Stimulated activated CD4-positive, alpha-beta T cell treated with anti-CD3 and anti-CD28 coated beads, Interleukin-2, amount 100 ng/mL, for 24 hours (primary cell): Measurements from ENCODE around the gene IP6K3.
A peak's percentile ranks its signal among the peaks of the same experiment; 100 is the strongest.

Experiments used
- DNase-seq, 2 donors: peaks; one replicate each; pipeline ENCODE4 v3.0.0-alpha.2; 2020

IP6K3 gene

GRCh38 chr6:33746651-33747100 lies at the start of gene IP6K3:
IP6K3 (minus strand) TSS chr6:33746905; CDS start chr6:33735476, 11,429 bp downstream.
- no peak for DNase-seq

GRCh38 chr6:33794910-33795623 lies 48.4 kb upstream of the IP6K3 start:
- DNase-seq, result no peak

- DNase-seq, result no peak
Measured at GRCh38 chr6:33792981-33793380, 46.3 kb upstream of the IP6K3 start.

- DNase-seq, result no peak
Measured at GRCh38 chr6:33791620-33792019, 44.9 kb upstream of the IP6K3 start.

GRCh38 chr6:33790910-33791309 lies 44.2 kb upstream of the IP6K3 start:
- no peak for DNase-seq

GRCh38 chr6:33790379-33790778 lies 43.7 kb upstream of the IP6K3 start:
- DNase-seq, result no peak

- DNase-seq, result no peak
Measured at GRCh38 chr6:33789550-33789895, 42.8 kb upstream of the IP6K3 start.

- peak; percentile 94 to 95 for DNase-seq
Measured at GRCh38 chr6:33788694-33789549, 42.2 kb upstream of the IP6K3 start, which contains the start of gene LEMD2. LEMD2 (minus strand) TSS chr6:33789130; CDS start chr6:33789116, 14 bp downstream.

GRCh38 chr6:33787954-33788693 lies 41.4 kb upstream of the IP6K3 start:
- DNase-seq, result peak; percentile 64 to 69

- no peak for DNase-seq
Measured at GRCh38 chr6:33787346-33787953, 40.7 kb upstream of the IP6K3 start.

- no peak for DNase-seq
Measured at GRCh38 chr6:33786736-33787135, 40.0 kb upstream of the IP6K3 start.

- DNase-seq, result no peak
Measured at GRCh38 chr6:33785778-33786177, 39.1 kb upstream of the IP6K3 start.

GRCh38 chr6:33784787-33785186 lies 38.1 kb upstream of the IP6K3 start:
- DNase-seq, result no peak

- no peak for DNase-seq
Measured at GRCh38 chr6:33783781-33784520, 37.2 kb upstream of the IP6K3 start.

- no peak for DNase-seq
Measured at GRCh38 chr6:33782561-33782960, 35.9 kb upstream of the IP6K3 start.

GRCh38 chr6:33781131-33781975 lies 34.6 kb upstream of the IP6K3 start:
- no peak for DNase-seq

- DNase-seq, result no peak
Measured at GRCh38 chr6:33779895-33780294, 33.2 kb upstream of the IP6K3 start.

GRCh38 chr6:33779290-33779689 lies 32.6 kb upstream of the IP6K3 start:
- no peak for DNase-seq

GRCh38 chr6:33778444-33779121 lies 31.9 kb upstream of the IP6K3 start:
- DNase-seq, result no peak
